Measurements from ENCODE around the gene ZNF500.

Gene ZNF500

GRCh38 chr16:4766875-4767628 lies at the start of gene ZNF500:
Gene ZNF500 (minus strand): TSS chr16:4767162. CDS start chr16:4765978, 1,184 bp downstream.
- peak; percentile 94 for DNase-seq

DNA sequence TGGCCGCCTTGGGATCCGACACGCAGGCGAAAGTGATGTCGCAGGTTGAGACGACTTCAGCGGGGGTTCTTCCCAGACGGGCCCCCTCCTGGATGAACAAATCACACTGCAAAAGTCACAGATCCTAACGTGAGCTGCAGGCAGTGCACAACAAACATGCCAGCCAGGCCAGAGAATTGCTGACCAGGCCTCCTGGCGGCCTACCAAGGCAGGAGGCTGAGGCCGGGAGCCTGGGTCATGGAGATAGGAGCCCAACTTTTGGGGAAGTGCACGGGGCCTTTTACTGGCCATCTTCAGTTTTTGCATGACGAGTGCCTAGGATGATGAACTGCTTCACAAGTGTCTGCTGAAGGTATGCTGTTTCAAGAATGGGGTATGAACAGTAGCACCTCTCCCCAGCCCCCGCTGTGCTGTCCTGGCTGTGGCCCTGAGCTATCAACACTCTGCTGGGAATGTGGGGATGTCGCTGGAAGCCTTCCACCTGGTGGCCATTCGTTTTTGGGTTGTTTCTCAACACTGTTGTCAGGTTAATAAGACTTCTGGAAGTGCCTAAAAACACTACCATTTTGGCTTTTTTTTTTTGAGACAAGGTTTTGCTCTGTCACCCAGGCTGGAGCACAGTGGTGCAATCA lies 47.7 kb upstream of the ZNF500 start:
- DNase-seq = no peak

- DNase-seq = no peak
These were observed 47.1 kb upstream of the ZNF500 start for GRCh38 chr16:4814046-4814445.

DNA sequence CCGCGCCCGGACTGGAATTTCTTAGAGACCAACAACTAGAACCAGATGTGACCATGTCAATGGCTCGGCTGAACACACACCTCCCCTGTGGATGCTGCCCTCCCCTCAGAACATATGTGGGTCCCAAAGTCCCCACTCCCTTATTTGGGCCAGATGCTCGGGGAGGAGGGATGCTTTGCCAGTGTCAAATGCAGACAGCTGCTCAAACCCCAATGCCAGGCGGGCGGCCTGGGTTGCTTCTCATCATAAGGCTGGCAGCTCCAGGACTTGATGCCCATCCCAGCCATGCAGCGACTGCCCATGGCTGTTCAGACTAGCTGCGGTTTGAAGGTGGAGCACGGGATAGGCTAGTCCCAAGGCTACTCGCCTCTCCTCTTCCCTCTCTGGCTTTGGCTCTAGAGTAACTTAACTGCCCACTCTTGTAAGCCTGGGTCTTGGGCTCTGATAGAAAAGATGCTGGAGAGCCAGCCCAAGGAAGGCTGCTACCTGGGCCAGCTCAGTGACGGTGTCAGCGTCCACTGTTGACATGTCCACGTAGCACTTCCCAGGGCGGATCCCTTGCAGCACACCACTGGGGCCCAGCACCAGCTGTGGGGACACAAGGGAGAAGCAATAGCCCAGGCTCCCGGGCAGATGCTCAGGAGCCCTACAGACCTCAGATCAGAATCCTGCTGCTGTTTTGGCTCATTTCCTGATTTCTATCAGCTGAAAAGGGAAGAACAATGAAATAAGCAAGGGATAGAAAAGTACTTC lies 46.5 kb upstream of the ZNF500 start:
- no peak for DNase-seq

- DNase-seq = no peak
These were observed 44.8 kb upstream of the ZNF500 start for GRCh38 chr16:4811773-4812172.

DNA sequence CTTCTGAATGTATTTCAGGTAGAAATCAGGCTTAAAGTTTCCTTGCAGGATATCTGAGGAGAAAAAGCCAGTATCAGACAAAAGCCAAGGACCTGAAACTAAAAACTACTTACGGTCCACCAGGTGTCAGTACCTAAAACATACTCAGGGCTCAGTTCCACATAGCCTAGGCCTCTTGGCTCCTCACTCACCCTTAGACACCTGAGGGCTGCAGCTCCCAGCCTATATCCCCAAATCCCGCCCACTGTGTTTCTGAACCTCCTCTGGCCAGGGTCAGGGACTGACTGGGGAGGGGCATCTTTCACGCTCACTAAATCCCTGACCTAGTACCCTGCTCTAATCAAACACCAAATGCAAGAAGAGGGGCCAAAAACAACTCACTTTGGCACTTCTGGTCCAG lies 44.3 kb upstream of the ZNF500 start:
- no peak for DNase-seq

- DNase-seq = no peak
These were observed 39.3 kb upstream of the ZNF500 start for GRCh38 chr16:4806280-4806679.

GRCh38 chr16:4805231-4805630 lies 38.3 kb upstream of the ZNF500 start:
- DNase-seq = no peak

DNA sequence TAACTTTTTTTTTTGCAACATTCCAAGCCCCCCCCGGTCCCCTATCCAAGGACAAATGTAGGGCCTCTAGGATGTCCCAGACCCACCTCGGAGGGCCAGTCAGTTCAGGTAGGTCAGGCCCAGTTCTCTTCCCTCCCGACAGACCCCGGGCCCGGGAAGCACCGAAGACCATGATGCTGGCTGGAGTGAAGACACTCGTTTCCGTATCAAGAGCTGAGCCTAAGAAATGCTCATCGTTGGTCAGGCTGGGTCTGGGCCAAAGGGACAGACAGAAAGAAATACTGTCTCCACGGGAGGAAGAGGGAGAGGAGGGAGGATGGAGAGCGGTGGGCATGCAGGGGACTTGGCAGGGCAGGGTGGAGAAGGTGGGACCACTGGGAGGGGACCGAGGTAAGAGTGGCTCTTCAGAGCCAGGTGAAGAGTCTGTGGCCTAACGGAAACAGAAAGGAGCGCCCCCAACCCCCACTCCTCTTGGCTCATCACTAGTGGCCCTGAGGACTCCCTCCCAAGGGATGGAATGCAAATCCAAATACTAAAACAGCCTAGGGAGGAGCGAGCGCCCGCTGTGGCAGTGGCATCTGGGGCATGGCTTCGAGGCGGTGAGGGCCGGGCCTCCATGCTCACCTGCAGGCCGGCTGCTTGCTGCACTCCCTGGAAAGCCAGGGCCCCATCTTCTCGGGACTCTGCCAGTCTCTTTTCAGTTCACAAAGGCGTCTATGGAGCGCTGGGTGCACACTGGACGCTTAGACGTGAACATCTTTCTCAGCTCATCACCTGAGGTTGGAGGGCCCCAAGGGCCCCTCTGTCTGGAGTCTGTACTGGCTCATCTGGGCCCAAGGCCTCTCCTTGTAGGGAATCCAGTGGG lies 37.2 kb upstream of the ZNF500 start:
- DNase-seq = no peak

- no peak for DNase-seq
These were observed 36.5 kb upstream of the ZNF500 start for GRCh38 chr16:4803401-4803844.

DNA sequence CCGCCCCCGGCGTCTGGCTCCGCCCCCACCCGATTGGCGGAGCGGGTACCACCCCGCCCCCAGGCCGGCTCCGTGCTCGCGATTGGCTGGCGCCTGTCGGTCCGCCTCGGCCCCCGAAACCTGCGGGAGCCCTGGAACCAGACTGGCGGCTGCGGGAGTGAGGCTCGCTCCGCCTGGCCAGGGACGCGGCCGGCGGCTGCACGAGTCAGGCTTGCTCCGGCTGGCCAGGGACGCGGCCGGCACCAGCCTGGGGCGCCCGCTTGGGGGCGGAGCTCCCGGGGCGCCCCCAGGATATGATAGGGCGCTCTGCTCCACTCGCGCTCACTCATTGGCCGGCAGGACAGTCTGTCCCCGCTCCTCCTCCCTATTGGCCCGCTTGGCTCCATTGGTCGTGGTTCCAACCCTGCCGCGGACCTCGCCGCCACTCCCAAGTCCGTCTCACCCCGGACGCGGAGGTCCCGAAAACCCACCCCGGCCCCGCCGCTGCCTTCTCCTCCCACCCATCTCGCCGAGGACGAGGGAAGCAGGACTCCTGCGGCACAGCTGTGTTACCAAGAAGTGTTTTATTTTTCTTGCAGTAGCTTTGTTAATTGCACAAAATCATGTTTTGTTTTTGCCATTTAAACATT lies 35.8 kb upstream of the ZNF500 start:
- DNase-seq = peak; percentile 87

DNA sequence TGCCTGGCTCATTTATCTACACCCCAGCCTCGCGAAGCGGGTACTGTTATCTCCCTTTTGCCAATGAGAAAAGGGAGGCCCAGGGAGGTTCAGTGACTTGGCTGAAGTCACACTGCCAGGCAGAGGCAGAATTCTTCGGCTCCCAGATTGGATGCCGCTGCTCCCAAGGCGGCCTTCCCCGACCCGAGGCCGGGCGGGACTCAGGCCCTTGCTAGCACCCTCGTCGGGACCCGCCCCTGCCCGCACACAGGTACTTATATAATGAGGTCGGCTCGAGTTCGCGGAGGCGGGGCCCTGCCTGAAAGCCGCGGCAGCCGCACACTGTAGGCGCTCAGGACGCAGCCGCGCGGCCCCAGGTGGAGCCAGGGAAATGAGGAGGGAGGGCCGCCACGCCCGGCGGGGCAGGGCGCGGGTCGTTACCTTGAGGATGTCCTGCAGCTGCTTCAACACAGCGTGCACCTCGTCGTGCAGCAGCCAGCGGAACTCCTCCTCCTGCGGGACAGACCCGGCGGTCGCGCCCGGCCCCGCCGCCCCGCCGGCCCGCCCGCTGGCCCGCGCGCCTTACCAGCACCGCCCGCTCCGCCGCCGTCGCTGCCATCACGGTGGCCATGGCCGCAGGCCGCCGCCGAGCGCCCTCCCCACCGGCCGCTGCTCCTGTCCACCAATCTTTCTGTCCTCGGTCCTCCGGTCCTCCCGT lies 35.1 kb upstream of the ZNF500 start, which contains the start of gene ROGDI:
ROGDI (minus strand) TSS at position 672 of the 697 bp plus-strand sequence; CDS start at position 610, 62 bp downstream.
- peak; percentile 88 for DNase-seq

DNA sequence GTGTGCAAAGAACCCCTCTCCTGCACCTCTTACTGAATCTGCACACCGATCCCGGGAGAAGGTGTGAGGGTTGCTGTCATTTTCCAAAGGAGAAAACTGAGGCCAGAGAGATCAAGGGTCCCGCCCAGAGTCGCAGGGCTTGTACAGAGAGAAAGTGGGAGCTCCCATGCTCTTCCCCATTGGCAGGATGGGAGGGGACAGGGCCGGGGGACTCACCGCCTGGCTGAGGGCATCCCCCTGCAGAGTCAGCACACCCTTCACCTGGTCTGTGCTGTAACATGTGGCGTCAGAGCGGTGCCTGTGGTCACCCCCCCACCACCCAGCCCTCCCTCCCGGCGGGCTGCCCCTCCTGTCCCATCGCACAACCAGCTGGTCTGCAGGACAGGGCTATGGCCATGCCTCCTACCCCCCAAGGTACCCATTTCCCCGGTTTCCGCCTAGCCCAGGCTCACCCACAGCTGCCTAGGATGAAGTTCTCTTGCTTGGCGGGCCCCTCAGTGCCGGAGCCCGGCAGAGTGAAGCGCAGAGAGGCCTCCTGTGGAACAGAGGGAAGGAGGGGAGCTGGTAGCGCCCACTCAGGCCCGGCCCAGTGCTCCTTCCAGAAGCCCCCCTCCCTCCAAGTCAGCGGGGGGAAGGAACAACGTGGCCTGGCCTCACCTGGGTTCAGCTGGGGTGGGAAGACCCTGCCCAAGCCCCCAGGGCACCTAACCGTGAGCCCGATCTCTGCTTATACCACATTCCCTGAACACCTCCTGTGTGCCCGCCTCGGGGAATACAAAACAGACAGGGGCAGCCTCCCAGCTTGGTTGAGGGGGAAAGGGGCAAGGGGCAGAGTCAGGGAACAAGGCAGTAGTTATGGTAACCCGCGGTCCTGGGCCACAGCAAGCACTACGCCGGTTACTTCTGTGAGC lies 34.3 kb upstream of the ZNF500 start:
- DNase-seq = no peak

GRCh38 chr16:4800290-4801041 lies 33.5 kb upstream of the ZNF500 start:
- peak; percentile 63 for DNase-seq

DNA sequence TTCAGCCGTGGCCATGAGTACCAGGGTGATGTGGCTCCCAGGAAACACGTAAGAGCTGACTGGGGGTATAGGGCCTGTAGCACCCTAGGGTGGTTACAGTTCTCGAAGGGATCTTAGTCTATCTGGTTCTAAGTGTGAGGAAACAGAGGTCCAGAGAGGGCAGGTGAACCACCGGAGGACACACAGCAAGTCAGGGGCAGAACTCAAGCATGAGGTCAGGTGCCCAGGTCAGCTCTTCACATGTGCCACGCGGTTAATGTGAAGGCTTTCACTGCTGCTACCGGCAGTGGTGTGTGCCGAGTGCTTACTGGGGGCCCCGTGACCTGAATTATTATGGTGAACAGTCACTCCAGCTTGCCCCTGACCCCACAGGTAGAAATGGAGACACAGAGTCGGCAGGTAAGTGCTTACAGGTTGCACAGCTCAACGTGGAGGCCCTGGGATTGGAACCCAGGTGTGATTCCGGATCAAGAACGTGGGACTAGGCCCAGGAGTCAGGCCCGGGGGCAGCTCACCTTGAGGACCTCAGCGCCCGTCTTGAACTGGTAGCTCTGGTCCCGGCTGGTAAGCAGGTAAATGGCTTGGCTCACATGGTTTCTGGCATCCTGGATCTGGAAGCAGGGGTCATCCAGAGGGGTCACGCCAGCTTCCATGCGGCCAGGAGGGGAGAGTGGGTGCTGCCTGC lies 32.4 kb upstream of the ZNF500 start:
- DNase-seq = no peak

DNA sequence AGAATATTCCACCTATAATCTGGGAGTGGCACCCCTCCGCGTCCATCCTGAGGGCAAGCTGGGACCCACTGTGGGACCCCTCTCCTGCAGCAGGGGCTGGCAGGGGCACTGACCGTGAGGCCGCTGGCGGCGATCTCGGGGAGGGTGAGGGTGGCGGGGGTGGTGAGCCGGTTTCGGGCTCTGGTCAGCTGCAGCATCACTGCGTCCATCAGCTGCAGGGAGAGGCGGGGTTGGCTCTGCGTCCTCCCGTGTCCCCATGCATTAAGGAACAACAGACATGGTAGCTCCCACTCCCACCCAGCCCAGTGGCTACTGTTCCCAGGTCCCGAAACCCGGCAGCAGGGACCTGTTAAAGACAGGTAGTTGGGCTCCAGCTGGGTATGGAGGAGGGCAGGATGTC lies 31.5 kb upstream of the ZNF500 start:
- no peak for DNase-seq

DNA sequence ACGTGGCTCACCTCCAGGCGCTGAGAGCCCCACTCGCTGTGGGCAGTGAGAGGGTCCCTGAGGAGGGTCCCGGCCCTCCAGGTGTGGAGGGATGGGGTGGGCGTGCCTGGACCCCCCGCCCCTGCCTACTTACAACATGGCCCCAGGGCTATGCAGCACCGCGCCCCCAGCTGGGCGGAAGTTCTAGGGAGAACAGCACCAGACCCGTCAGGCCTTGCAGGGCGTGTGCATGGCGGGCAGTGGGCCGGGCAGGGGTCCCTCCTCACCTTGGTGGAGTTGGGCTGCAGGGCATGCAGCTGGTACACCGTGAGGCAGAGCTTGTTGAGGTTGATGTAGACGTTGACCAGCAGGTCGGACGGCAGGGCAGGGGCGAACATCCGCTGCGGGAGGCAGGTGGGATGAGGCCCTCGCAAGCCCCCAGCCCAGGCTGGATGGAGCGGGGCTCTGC lies 30.9 kb upstream of the ZNF500 start:
- DNase-seq = no peak

DNA sequence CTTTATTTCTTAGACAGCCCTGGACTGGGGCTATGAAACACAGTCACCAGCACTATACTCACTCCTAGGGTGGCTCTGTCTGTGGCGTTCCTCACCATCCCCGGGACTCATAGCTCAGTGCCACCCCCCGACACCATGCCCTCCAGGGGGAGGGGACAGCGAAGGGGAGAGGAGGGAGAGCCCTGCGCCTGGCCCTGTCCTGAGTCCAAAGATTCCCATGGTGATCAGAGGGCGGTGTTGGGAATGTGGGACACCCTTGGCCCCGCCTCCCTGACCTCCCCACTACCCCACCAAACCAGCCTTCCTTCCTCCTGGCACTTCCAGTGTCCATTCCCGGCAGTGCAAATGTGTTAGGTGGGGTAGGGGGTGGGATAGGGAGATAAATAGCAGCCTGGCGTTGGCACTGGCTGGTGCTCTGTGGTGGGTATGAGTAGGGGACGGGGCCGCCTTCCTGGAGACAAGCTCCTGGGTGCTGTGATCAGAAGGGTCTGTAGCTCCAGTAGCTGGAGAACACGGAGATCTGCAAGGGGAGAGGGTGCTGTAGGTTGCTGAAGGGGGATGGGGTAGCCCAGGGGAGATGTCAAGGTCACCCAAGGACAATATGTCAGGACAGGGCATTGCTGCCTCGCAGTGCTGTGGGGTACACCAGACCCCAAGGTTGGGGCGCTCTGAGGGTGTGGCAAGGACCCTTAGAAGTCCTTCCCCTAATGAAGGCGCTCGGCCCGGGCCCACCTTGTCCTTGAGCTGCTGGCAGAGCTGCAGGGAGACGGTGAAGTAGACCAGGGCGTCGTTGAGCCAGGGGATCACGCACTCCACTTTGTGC lies 30.2 kb upstream of the ZNF500 start:
- DNase-seq = no peak
